Epithelial cell of umbilical artery (primary cell): ENCODE results near the gene MARCKS. TPM values are rescaled to one million over a fixed set of nuclear protein-coding genes. Genes with fewer than 3 reads are reported as not detected.

Source experiments
- total RNA-seq: library from RNA; depleted of rRNA; stranded (reverse); fragments of >200 nt; gene quantifications from 2 replicates; pipeline ENCODE4 v1.2.3, GENCODE V29; 2014

MARCKS gene
- 150 and 216 TPM in 2 replicates for total RNA-seq

GRCh38 chr6:113856625-113857555 is at the start of gene MARCKS:
Gene MARCKS (plus strand): TSS chr6:113857345. CDS start chr6:113857746, 401 bp downstream.

Other genes starting within 250 kb of the MARCKS start
- gene HDAC2, start 113.8 kb downstream of the MARCKS start, total RNA-seq: 86.7 and 92.7 TPM in 2 replicates